ENCODE measurements around the gene THEM5. TPM values are rescaled to one million over a fixed set of nuclear protein-coding genes. Genes with fewer than 3 reads are reported as not detected.
A peak's percentile ranks its signal among the peaks of the same experiment; 100 is the strongest.

Gene THEM5
- total RNA-seq, 2 donors from 2014 or later = not detected

GRCh38 chr1:151828921-151829320 is 24.6 kb downstream of the THEM5 start:
- Mint-ChIP-seq H3K36me3 (ENCODE audit: low read depth) (peaks cover 32% of the 10 kb centered on the region), H3K4me1 (peaks cover 61% of the 10 kb centered on the region), H3K27me3 (no peaks in the 10 kb centered on the region), H3K4me3 (peak overlapping the region; percentile 94), H3K27ac (peak overlapping the region; percentile 93), H3K9me3 (no peaks in the 10 kb centered on the region)
- ATAC-seq (replicated peaks) = no peak

- Mint-ChIP-seq H3K4me1 (peaks cover 56% of the 10 kb centered on the region), H3K27me3 (no peaks in the 10 kb centered on the region), H3K27ac (peak overlapping the region; percentile 93), H3K9me3 (no peaks in the 10 kb centered on the region), H3K4me3 (peak overlapping the region; percentile 94), H3K36me3 (ENCODE audit: low read depth) (peaks cover 43% of the 10 kb centered on the region)
- no peak for ATAC-seq (replicated peaks)
These were observed 25.7 kb downstream of the THEM5 start for GRCh38 chr1:151827853-151828252.

- H3K27me3 Mint-ChIP-seq = no peaks in the 10 kb centered on the region
- H3K4me3 Mint-ChIP-seq = peak overlapping the region; percentile 94
- peaks cover 50% of the 10 kb centered on the region for H3K4me1 Mint-ChIP-seq
- peak; percentile 29 for ATAC-seq (replicated peaks)
- H3K9me3 Mint-ChIP-seq = no peaks in the 10 kb centered on the region
- peaks cover 61% of the 10 kb centered on the region for H3K36me3 Mint-ChIP-seq (ENCODE audit: low read depth)
- H3K27ac Mint-ChIP-seq = peak overlapping the region; percentile 93
These were observed 27.5 kb downstream of the THEM5 start for GRCh38 chr1:151825751-151826660.

- H3K4me3 Mint-ChIP-seq = peak overlapping the region; percentile 94
These were observed 28.3 kb downstream of the THEM5 start for GRCh38 chr1:151825204-151825603.

GRCh38 chr1:151823175-151823574 is 30.3 kb downstream of the THEM5 start:
- Mint-ChIP-seq H3K9me3 (no peaks in the 10 kb centered on the region), H3K4me1 (peaks cover 50% of the 10 kb centered on the region), H3K27ac (peak overlapping the region; percentile 93), H3K36me3 (ENCODE audit: low read depth) (peaks cover 89% of the 10 kb centered on the region), H3K27me3 (no peaks in the 10 kb centered on the region), H3K4me3 (peak overlapping the region; percentile 94)
- peak; percentile 2 for ATAC-seq (replicated peaks)

More at GRCh38 chr1:151825204-151825603, 28.3 kb downstream of the THEM5 start:
- no peaks in the 10 kb centered on the region for H3K27me3 Mint-ChIP-seq
- ATAC-seq (replicated peaks) = no peak
- H3K4me1 Mint-ChIP-seq = peaks cover 51% of the 10 kb centered on the region
- H3K36me3 Mint-ChIP-seq (ENCODE audit: low read depth) = peaks cover 69% of the 10 kb centered on the region
- peak overlapping the region; percentile 93 for H3K27ac Mint-ChIP-seq
- no peaks in the 10 kb centered on the region for H3K9me3 Mint-ChIP-seq

GRCh38 chr1:151822404-151822803 is 31.1 kb downstream of the THEM5 start:
- Mint-ChIP-seq H3K4me1 (peaks cover 46% of the 10 kb centered on the region), H3K27ac (peak overlapping the region; percentile 93), H3K36me3 (ENCODE audit: low read depth) (peaks cover 93% of the 10 kb centered on the region), H3K4me3 (peak overlapping the region; percentile 94), H3K9me3 (no peaks in the 10 kb centered on the region), H3K27me3 (no peaks in the 10 kb centered on the region)
- peak; percentile 52 for ATAC-seq (replicated peaks)

- peak overlapping the region; percentile 94 for H3K4me3 Mint-ChIP-seq
- no peaks in the 10 kb centered on the region for H3K9me3 Mint-ChIP-seq
- H3K36me3 Mint-ChIP-seq (ENCODE audit: low read depth) = peaks cover 100% of the 10 kb centered on the region
- ATAC-seq (replicated peaks) = peak; percentile 5
- peak overlapping the region; percentile 93 for H3K27ac Mint-ChIP-seq
- H3K27me3 Mint-ChIP-seq = no peaks in the 10 kb centered on the region
- H3K4me1 Mint-ChIP-seq = peaks cover 53% of the 10 kb centered on the region
These were observed 32.6 kb downstream of the THEM5 start for GRCh38 chr1:151820940-151821339.

GRCh38 chr1:151819976-151820623 is 33.4 kb downstream of the THEM5 start:
- H3K27ac Mint-ChIP-seq = peak overlapping the region; percentile 93
- H3K4me1 Mint-ChIP-seq = peaks cover 59% of the 10 kb centered on the region
- peak; percentile 72 for ATAC-seq (replicated peaks)
- H3K4me3 Mint-ChIP-seq = peak overlapping the region; percentile 94
- peaks cover 100% of the 10 kb centered on the region for H3K36me3 Mint-ChIP-seq (ENCODE audit: low read depth)
- no peaks in the 10 kb centered on the region for H3K9me3 Mint-ChIP-seq
- no peaks in the 10 kb centered on the region for H3K27me3 Mint-ChIP-seq

GRCh38 chr1:151819227-151819835 is 34.2 kb downstream of the THEM5 start:
- Mint-ChIP-seq H3K36me3 (ENCODE audit: low read depth) (peaks cover 100% of the 10 kb centered on the region), H3K4me3 (peak overlapping the region; percentile 94), H3K27ac (peak overlapping the region; percentile 93), H3K27me3 (no peaks in the 10 kb centered on the region), H3K9me3 (no peaks in the 10 kb centered on the region), H3K4me1 (peaks cover 64% of the 10 kb centered on the region)
- no peak for ATAC-seq (replicated peaks)

- Mint-ChIP-seq H3K4me1 (peaks cover 68% of the 10 kb centered on the region), H3K36me3 (ENCODE audit: low read depth) (peaks cover 100% of the 10 kb centered on the region), H3K9me3 (no peaks in the 10 kb centered on the region), H3K4me3 (peak overlapping the region; percentile 94), H3K27me3 (no peaks in the 10 kb centered on the region), H3K27ac (peak overlapping the region; percentile 93)
- no peak for ATAC-seq (replicated peaks)
These were observed 36.2 kb downstream of the THEM5 start for GRCh38 chr1:151817353-151817730.

- no peak for ATAC-seq (replicated peaks)
These were observed 36.8 kb downstream of the THEM5 start for GRCh38 chr1:151816548-151817352.

GRCh38 chr1:151815716-151816327 is 37.7 kb downstream of the THEM5 start:
- peak overlapping the region; percentile 94 for H3K4me3 Mint-ChIP-seq
- H3K36me3 Mint-ChIP-seq (ENCODE audit: low read depth) = peaks cover 100% of the 10 kb centered on the region
- no peaks in the 10 kb centered on the region for H3K27me3 Mint-ChIP-seq
- peaks cover 58% of the 10 kb centered on the region for H3K4me1 Mint-ChIP-seq
- H3K9me3 Mint-ChIP-seq = no peaks in the 10 kb centered on the region
- H3K27ac Mint-ChIP-seq = peak overlapping the region; percentile 93
- ATAC-seq (replicated peaks) = no peak

More at GRCh38 chr1:151816548-151817352, 36.8 kb downstream of the THEM5 start:
- Mint-ChIP-seq H3K36me3 (ENCODE audit: low read depth) (peaks cover 100% of the 10 kb centered on the region), H3K4me1 (peaks cover 64% of the 10 kb centered on the region), H3K4me3 (peak overlapping the region; percentile 94), H3K27ac (peak overlapping the region; percentile 93), H3K27me3 (no peaks in the 10 kb centered on the region), H3K9me3 (no peaks in the 10 kb centered on the region)

- peaks cover 52% of the 10 kb centered on the region for H3K4me1 Mint-ChIP-seq
- H3K27ac Mint-ChIP-seq = peak overlapping the region; percentile 93
- no peaks in the 10 kb centered on the region for H3K9me3 Mint-ChIP-seq
- H3K27me3 Mint-ChIP-seq = no peaks in the 10 kb centered on the region
- ATAC-seq (replicated peaks) = no peak
- H3K4me3 Mint-ChIP-seq = peak overlapping the region; percentile 94
- peaks cover 100% of the 10 kb centered on the region for H3K36me3 Mint-ChIP-seq (ENCODE audit: low read depth)
These were observed 38.5 kb downstream of the THEM5 start for GRCh38 chr1:151814971-151815545.

All from activated T-helper 17 cell treated with anti-CD3 and anti-CD28 coated beads, Interleukin-2, amount 50 U/mL, for 72 hours (primary cell).